Heart left ventricle (tissue), 16 donors: Measurements from ENCODE around the gene AP1G2. TPM values are rescaled to one million over a fixed set of nuclear protein-coding genes. Genes with fewer than 3 reads are reported as not detected.

Experiments used
- ATAC-seq, 4 donors: fragments of 200-7000 bp; cut with Tn5 transposase; one replicate each; pipeline ENCODE4 v1.9.1; 2020 to 2022; ENCODE audit warnings: moderate library complexity in 4 of 4, mild to moderate bottlenecking in 3 of 4, moderate number of reproducible peaks in 1 of 4
- DNase-seq, 5 donors: peaks; one replicate each; pipeline ENCODE4 v3.0.0-alpha.2; 2020
- H3K27ac ChIP-seq, 12 donors: fragments of 200-600 bp; sonication (generic) in 4 of 12; one replicate each; pipeline versions ENCODE4 v1.5.0 to v1.8.0; 2016 to 2022; ENCODE audit warnings: mild to moderate bottlenecking in 2 of 12
- H3K27me3 ChIP-seq, 9 donors: fragments of 200-600 bp; sonication (generic) in 2 of 9; one replicate each; pipeline versions ENCODE4 v1.5.1 to v1.8.0; 2016 to 2022; ENCODE audit warnings: mild to moderate bottlenecking in 3 of 9
- H3K36me3 ChIP-seq, 9 donors: fragments of 200-600 bp; sonication (generic) in 2 of 9; one replicate each; pipeline versions ENCODE4 v1.5.0 to v1.8.0; 2018 to 2022; ENCODE audit warnings: mild to moderate bottlenecking in 2 of 9
- H3K4me1 ChIP-seq, 12 donors: fragments of 200-600 bp; sonication (generic) in 4 of 12; one replicate each; pipeline versions ENCODE4 v1.5.0 to v1.8.0; 2016 to 2022; ENCODE audit warnings: mild to moderate bottlenecking in 3 of 12
- H3K4me3 ChIP-seq, 12 donors: fragments of 200-600 bp; sonication (generic) in 4 of 12; one replicate each; pipeline versions ENCODE4 v1.5.0 to v1.8.0; 2017 to 2022; ENCODE audit warnings: mild to moderate bottlenecking in 9 of 12, moderate library complexity in 4 of 12
- H3K9me3 ChIP-seq, 12 donors: fragments of 200-600 bp; sonication (generic) in 4 of 12; one replicate each; pipeline versions ENCODE4 v1.5.0 to v1.8.0; 2016 to 2022; ENCODE audit warnings: mild to moderate bottlenecking in 1 of 12
- CTCF ChIP-seq, 12 donors: fragments of 200-600 bp; sonication (generic) in 4 of 12; IDR thresholded peaks; one replicate each; pipeline versions ENCODE4 v1.5.0 to v1.8.0; 2018 to 2022; ENCODE audit warnings: antibody characterized with exemption in 12 of 12, mild to moderate bottlenecking in 5 of 12
- POLR2A ChIP-seq, 2 donors: fragments of 450-650 bp; IDR thresholded peaks; one replicate each; pipeline ENCODE4 v1.6.1; 2017; ENCODE audit warnings: antibody characterized with exemption in 2 of 2, mild to moderate bottlenecking in 2 of 2, moderate library complexity in 2 of 2
- WGBS, 4 donors: extraction: QIAGEN DNeasy Blood & Tissue Kit in 2 of 4; methylation state at CpG; one replicate each; pipeline versions ENCODE4 v1.1.5 to v1.1.7; 2013 to 2018; 5-methylcytosine and 5-hydroxymethylcytosine counted together
- intact Hi-C, 10 donors: fragments of 100-400 bp; cut with DNase I; formaldehyde crosslinking; loops; one replicate each; pipeline versions ENCODE4 v1.11.1 to v1.14.2; 2022
- polyA plus RNA-seq, 2 donors: library from polyadenylated mRNA; stranded (reverse); fragments of 200-250 nt; gene quantifications; one replicate each; pipeline ENCODE4 v1.2.3, GENCODE V29; 2013
- total RNA-seq, 9 donors: library from RNA; depleted of rRNA in 2 of 9; stranded (reverse); fragments of >200 nt in 2 of 9; fragmentation: NEBNext Ultra II Directional in 3 of 9; extraction: Animal tissue kit (Norgen Biotek cat#: 25700) in 3 of 9; gene quantifications; one replicate each; pipeline versions ENCODE4 v1.1.0 to v1.2.4, GENCODE V29; 2016 to 2023
- donor health status: ischemic (EF 13 %, LVEDD 7.1; RV severe dilation, severe dysfunction).
- donor health status: healthy with polysubstance abuse.
- donor health status: DM: no; HTN: yes; CAD: no.
- donor health status: DM: no; HTN: no; CAD: no.
- donor health status: ischemic (EF 25% LVEDD 6.9; RV normal size, moderate dysfunction).
- donor health status: ischemic (EF 25% LVEDD 5.7; RV mildly dilated, moderate dysfunction).
- donor health status: healthy.
- donor health status: DM: yes; HTN: yes; CAD: no.
- donor health status: ischemic (EF 35%, LVEDD 5.7; RV mildly dilated, moderate dysfunction).
- donor health status: nonischemic (EF 11% LVEDD 7.7; RV severe dilation, severe dysfunction).
- donor health status: DM: yes; HTN: yes; CAD: no.
- donor health status: PGD.
- donor health status: ischemic (EF 29% LVEDD 5.4; RV normal size, mild dysfunction).
- donor health status: nonischemic (EF 23%, LVEDD 6.1; RV moderate dilation, normal function).

Gene AP1G2
- total and polyA plus RNA-seq, 11 donors: 7.2 to 33.8 (median 11.6) TPM

DNA sequence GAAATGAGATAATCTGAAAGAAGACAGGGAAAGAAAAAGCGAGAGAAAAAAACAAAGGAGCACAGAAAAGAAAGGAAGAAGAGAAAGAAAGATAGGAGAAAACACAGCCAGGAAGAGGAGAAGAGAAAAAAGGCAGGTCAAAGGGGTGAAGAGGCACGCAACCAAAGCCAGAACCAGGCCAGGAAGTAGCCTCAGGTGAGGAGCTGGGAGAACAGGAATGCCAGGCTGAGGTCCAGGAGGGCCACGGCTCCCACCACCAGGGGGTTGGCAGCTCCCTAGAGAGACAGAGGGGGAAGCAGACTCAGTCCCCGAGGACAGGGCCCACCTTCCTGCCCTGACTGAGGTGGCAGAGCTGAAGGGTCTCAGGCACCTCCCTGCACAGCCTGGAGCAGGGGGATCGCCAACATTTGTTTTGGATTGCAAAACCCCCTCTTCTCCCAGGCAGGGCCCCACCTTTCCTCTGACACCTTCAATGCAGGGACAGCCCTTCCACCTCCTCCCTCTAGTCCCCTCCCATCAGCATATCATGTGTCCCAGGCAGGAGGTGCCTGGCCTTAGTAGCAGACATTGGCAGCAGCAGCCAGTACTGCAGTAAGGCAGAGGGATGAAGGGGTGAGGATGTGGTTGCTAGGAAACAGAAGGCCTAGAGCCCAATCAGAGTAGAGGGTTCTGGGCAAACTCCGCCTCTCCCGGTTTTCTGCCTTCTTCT is 2.0 kb upstream of the AP1G2 start:
- intact Hi-C loops: loop anchor here in 6 of 10 donors (10.0 kb wide), 2 partner anchors 245 to 305 kb away; partner anchors contain the start of gene PABPN1 (in 5 of the 6)
- DNase-seq (no peak), ATAC-seq (peak in 3 of 4 donors; percentile 23 to 40 (median 23))
- WGBS, 4 donors: 61 to 71% (median 67%) methylated on average over 7 of the region's 7 CpGs
- Histone ChIP-seq H3K27me3 (peaks cover 0 to 30% (median 3%) of the 10 kb centered on the region in 9 donors), H3K9me3 (no peaks in the 10 kb centered on the region), H3K27ac (no peak overlapping the region), H3K36me3 (peaks cover 0 to 11% (median 0%) of the 10 kb centered on the region in 9 donors), H3K4me3 (no peak overlapping the region), H3K4me1 (peaks cover 0 to 48% (median 10%) of the 10 kb centered on the region in 12 donors)
- TF ChIP-seq POLR2A (IDR thresholded peaks at IDR 0.05): no peak
- no peak for TF ChIP-seq CTCF (IDR thresholded peaks at IDR 0.05)

GRCh38 chr14:23568600-23569331 is 1.2 kb upstream of the AP1G2 start:
- no peak overlapping the region for H3K4me3 ChIP-seq
- peak overlapping the region in 1 of 12 donors; percentile 77 for H3K27ac ChIP-seq
- 62 to 68% (median 64%) methylated on average over 6 of the region's 6 CpGs for WGBS, 4 donors
- H3K36me3 ChIP-seq: peaks cover 0 to 20% (median 0%) of the 10 kb centered on the region in 9 donors
- H3K27me3 ChIP-seq: peaks cover 0 to 24% (median 0%) of the 10 kb centered on the region in 9 donors
- TF ChIP-seq CTCF (IDR thresholded peaks at IDR 0.05) (peak in 4 of 12 donors; percentile 7 to 41 (median 26)), POLR2A (IDR thresholded peaks at IDR 0.05) (no peak)
- no peak for ATAC-seq
- H3K9me3 ChIP-seq: no peaks in the 10 kb centered on the region
- H3K4me1 ChIP-seq: peaks cover 0 to 48% (median 10%) of the 10 kb centered on the region in 12 donors
- intact Hi-C loops: loop anchor here in 6 of 10 donors (10.0 kb wide), 2 partner anchors 244 to 304 kb away; partner anchors contain the start of gene PABPN1 (in 5 of the 6)
- DNase-seq: peak in 1 of 5 donors; percentile 35

DNA sequence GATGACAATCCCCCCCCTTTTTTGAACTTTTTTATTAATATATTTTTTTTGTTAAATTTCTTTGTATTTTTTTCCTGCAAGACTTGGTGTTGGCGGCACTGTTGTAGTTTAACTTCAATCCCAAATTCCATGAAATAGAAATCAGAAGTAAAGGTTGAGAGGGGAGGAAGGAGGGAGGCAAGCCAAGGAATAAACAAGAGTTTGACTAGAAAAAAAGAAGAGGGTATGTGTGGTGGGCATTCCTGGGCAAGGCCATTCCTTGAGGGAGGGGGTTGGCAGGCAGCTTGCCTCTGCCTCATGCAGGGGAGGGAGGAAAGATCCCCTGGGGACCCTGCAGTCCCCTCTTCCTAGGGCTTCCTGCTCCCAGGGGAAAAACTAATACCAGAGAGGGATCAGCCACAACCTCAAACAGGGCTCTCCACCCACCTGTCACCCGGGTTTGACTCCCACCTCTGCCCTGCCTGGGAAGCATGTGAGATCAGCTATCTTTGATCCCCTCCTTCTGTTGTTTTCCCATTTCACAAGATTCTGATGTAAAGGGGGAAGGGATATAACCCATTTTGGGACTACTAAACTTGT is 519 bp upstream of the AP1G2 start:
- H3K9me3 ChIP-seq: no peaks in the 10 kb centered on the region
- 79 to 88% (median 87%) methylated on average over 2 of the region's 2 CpGs for WGBS, 4 donors
- DNase-seq (peak in 1 of 5 donors; percentile 5), ATAC-seq (no peak)
- H3K4me3 ChIP-seq: peak overlapping the region in 11 of 12 donors; percentile 56 to 80 (median 66)
- TF ChIP-seq CTCF (IDR thresholded peaks at IDR 0.05) (no peak), POLR2A (IDR thresholded peaks at IDR 0.05) (no peak)
- H3K4me1 ChIP-seq: peaks cover 0 to 44% (median 10%) of the 10 kb centered on the region in 12 donors
- intact Hi-C loops: loop anchor here in 6 of 10 donors (10.0 kb wide), 2 partner anchors 243 to 303 kb away; partner anchors contain the start of gene PABPN1 (in 5 of the 6)
- peak overlapping the region in 9 of 12 donors; percentile 44 to 77 (median 65) for H3K27ac ChIP-seq
- peaks cover 0 to 26% (median 0%) of the 10 kb centered on the region in 9 donors for H3K36me3 ChIP-seq
- H3K27me3 ChIP-seq: peaks cover 0 to 18% (median 0%) of the 10 kb centered on the region in 9 donors
